NCI-H345 treated with DMSO at 0.1 percent for 48 hours (cell line): ENCODE measurements around the gene VPS41.
"Not testable (repeated sequence)": the region's sequence is repeated elsewhere in the genome, so short reads cannot be mapped to it uniquely, and the experiment has no call there.

Source experiments
- DNase-seq: peaks from one replicate; lab custom pipeline; 2025; ENCODE audit not compliant: unreplicated experiment; lab: John Stamatoyannopoulos, UW

VPS41 gene

GRCh38 chr7:38855867-38856266 is 53.1 kb downstream of the VPS41 start:
- DNase-seq, result no peak

GRCh38 chr7:38855386-38855785 is 53.6 kb downstream of the VPS41 start:
- DNase-seq, result no peak

- not testable (repeated sequence) for DNase-seq
Observed at GRCh38 chr7:38854947-38855346, 54.0 kb downstream of the VPS41 start.

- no peak for DNase-seq
Observed at GRCh38 chr7:38851321-38851720, 57.7 kb downstream of the VPS41 start.

GRCh38 chr7:38846280-38846679 is 62.7 kb downstream of the VPS41 start:
- no peak for DNase-seq

- no peak for DNase-seq
Observed at GRCh38 chr7:38844952-38845563, 63.9 kb downstream of the VPS41 start.

- no peak for DNase-seq
Observed at GRCh38 chr7:38842746-38843145, 66.2 kb downstream of the VPS41 start.

- DNase-seq, result no peak
Observed at GRCh38 chr7:38840736-38841460, 68.1 kb downstream of the VPS41 start.

- no peak for DNase-seq
Observed at GRCh38 chr7:38839851-38840250, 69.1 kb downstream of the VPS41 start.

- DNase-seq, result no peak
Observed at GRCh38 chr7:38838725-38839385, 70.1 kb downstream of the VPS41 start.

- DNase-seq, result no peak
Observed at GRCh38 chr7:38834357-38834756, 74.6 kb downstream of the VPS41 start.

GRCh38 chr7:38833329-38833728 is 75.7 kb downstream of the VPS41 start:
- DNase-seq, result no peak

GRCh38 chr7:38831259-38831996 is 77.6 kb downstream of the VPS41 start:
- DNase-seq, result no peak

- DNase-seq, result no peak
Observed at GRCh38 chr7:38830826-38831225, 78.2 kb downstream of the VPS41 start.

GRCh38 chr7:38829488-38830165 is 79.4 kb downstream of the VPS41 start:
- DNase-seq, result no peak

GRCh38 chr7:38828026-38828425 is 81.0 kb downstream of the VPS41 start:
- no peak for DNase-seq

- DNase-seq, result no peak
Observed at GRCh38 chr7:38825721-38826440, 83.1 kb downstream of the VPS41 start.

GRCh38 chr7:38824948-38825347 is 84.0 kb downstream of the VPS41 start:
- DNase-seq, result no peak

- no peak for DNase-seq
Observed at GRCh38 chr7:38822549-38822948, 86.4 kb downstream of the VPS41 start.

- no peak for DNase-seq
Observed at GRCh38 chr7:38820571-38820970, 88.4 kb downstream of the VPS41 start.
